Stimulated activated naive CD4-positive, alpha-beta T cell (primary cell): Measurements from ENCODE around the gene CBY1.
A peak's percentile ranks its signal among the peaks of the same experiment; 100 is the strongest.

ENCODE experiments used
- DNase-seq, 6 experiments: peaks; one replicate each; lab custom pipeline; 2025; lab: John Stamatoyannopoulos, UW

CBY1 gene

GRCh38 chr22:38700789-38701628 is 44.6 kb downstream of the CBY1 start, which contains the start of gene JOSD1:
JOSD1 (minus strand) TSS chr22:38700943; CDS start chr22:38699987, 956 bp downstream.
- peak; percentile 95 to 98 (median 97) for DNase-seq

GRCh38 chr22:38704654-38705234 is 48.3 kb downstream of the CBY1 start:
- no peak for DNase-seq

GRCh38 chr22:38705235-38706100 is 49.0 kb downstream of the CBY1 start, which contains the start of gene GTPBP1:
GTPBP1 (plus strand) TSS chr22:38705944; CDS start chr22:38705956, 12 bp downstream.
- DNase-seq: peak; percentile 95 to 100 (median 98)

- peak in 3 of 6 experiments; percentile 33 to 54 (median 47) for DNase-seq
These were observed 49.9 kb downstream of the CBY1 start for GRCh38 chr22:38706101-38706900.

- no peak for DNase-seq
These were observed 50.4 kb downstream of the CBY1 start for GRCh38 chr22:38706901-38707195.

DNA sequence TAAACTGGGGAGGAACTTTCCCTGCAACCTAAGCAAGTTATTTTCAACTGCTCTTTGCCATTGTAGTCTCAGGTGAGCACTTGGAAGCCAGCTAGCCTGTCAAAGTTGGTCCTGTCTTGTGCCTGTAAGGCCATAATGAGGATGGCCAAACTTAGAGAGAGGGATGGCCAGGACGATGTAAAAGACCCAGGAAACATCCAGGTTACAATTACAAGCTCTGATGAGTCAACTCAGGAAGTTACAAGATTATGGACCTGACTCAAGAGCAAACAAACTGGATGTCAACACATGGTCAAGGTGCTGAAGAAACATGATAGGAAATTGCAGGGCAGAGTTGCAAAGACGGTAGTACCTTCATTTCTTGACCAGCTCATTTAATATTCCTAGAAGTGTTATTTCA is 50.9 kb downstream of the CBY1 start:
- no peak for DNase-seq

GRCh38 chr22:38707984-38708383 is 51.5 kb downstream of the CBY1 start:
- DNase-seq: no peak

DNA sequence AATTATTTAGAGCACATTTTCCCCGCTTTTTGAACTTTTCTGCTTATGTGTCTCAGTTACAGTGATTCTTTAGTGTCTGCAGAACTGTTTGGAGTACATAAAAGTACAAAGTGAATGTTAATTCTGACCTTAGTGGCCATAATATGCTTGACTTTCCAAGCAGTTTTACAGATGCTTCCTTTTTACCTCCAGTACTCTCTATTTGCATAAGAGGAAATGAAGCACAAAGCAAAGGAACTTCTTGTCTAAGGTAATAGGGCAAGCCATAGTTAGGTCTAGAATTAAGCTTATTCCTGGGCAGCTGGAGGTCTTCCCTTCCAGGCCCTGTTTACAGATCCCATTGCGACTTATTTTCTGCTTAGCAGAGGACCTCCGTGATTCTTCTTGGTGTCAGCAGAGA is 52.9 kb downstream of the CBY1 start:
- no peak for DNase-seq

DNA sequence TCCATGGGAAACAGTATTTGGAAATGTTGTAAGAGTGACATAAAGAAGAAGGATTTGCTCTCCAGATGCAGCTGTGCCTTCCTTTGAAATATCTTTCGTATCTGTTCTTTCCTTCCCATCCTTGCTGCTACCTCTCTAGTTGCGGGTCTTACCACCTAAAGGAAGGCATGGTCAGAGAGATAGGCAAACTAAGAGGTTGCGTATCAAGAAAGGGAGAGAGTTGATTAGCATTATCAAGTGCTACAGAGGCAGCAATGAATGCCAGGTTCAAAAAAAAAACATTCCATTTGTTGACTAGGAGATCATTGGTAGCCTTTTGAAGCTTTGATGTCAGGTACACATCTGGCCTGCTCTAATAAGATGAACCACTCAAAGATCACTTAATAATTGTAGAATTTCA is 53.9 kb downstream of the CBY1 start:
- DNase-seq: no peak

DNA sequence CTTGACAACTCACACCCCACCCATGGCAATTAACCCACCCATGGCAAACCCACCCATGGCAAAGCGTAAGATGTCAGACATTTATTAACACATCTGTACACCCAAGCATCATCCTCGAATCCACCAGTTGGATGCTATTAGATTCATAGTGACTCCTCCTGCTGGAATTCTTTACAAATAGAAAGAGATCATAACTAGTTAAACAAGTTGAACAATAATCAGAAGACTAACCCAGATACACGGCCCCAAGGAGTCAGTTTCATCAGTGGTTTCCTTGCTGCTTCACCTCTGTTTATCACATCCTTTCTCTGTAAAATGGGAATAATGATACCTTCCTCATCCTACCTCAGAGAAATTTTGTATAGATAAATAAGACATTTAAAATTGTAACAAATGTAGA is 54.4 kb downstream of the CBY1 start:
- no peak for DNase-seq

- no peak for DNase-seq
These were observed 56.2 kb downstream of the CBY1 start for GRCh38 chr22:38712486-38713207.

DNA sequence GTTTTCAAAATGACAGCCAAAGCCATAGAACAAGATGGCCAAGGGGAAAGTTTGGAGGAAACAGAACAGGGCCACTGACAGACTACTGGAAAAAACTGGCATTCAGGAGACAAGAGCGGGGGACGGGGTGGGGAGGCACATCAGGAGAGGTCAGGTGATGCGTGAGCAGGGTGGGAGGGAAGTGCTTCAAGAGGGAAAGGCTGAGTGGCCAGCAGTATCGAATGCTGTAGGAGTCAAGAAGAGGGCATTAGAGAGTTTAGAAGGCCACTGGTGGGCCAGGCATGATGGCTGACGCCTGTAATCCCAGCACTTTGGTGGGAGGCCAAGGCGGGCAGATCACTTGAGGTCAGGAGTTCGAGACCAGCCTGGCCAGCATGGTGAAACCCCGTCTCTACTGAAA is 57.5 kb downstream of the CBY1 start:
- no peak for DNase-seq

- no peak for DNase-seq
These were observed 58.8 kb downstream of the CBY1 start for GRCh38 chr22:38715176-38715764.

- DNase-seq: no peak
These were observed 59.4 kb downstream of the CBY1 start for GRCh38 chr22:38715852-38716251.

DNA sequence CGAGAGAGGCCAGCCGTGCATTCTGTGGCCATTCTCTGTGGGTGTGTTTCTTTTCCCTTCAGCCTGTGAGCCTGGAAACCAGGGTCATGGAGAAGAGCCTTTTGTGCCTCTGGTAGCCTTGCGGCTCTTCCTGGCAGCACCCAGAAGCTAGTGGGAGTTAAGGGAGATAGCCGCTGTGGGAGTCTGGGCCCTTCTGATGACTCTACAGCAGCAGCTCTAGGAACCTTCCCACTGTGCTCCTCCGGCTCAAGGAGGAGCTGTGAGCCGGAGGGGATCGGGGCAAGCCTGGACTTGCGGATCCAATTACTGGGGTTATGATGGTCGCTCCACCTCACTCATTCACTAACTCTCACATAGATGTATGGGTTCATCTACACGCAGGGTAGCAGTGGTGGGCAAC is 59.8 kb downstream of the CBY1 start:
- DNase-seq: no peak

DNA sequence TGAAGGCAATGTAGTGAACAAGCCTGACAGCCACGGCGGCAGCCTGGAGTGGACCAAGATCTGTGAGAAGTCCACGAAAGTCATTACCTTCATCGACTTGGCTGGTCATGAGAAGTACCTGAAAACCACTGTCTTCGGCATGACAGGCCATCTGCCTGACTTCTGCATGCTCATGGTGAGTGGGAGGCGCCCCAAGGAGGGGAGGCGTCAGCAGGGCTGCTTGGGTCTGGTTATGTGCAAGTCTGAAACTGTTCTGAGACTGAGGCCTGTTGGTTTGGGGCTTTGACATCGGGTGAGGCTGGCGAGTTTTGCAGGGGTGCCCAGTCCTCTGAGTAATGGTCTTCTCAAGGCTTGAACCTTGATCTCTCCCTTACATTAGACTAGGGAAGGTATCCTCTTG is 60.4 kb downstream of the CBY1 start:
- DNase-seq: no peak

- no peak for DNase-seq
These were observed 60.8 kb downstream of the CBY1 start for GRCh38 chr22:38717244-38717643.

GRCh38 chr22:38718414-38718813 is 62.0 kb downstream of the CBY1 start:
- DNase-seq: no peak

GRCh38 chr22:38719196-38719595 is 62.8 kb downstream of the CBY1 start:
- DNase-seq: no peak

DNA sequence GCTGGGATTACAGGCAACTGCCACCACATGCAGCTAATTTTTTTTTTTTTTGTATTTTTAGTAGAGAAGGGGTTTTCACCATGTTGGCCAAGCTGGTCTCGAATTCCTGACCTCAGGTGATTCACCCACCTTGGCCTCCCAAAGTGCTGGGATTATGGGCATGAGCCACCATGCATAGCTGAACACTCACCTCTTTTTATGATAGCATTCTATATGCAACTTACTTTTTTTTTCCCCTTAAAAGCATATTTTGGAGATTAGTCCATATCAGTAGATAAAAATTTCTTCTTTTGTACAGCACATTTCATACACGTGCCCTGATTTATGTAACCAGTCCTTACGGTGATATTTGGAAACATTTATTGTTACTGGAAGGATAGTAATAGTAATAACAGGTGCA is 63.9 kb downstream of the CBY1 start:
- no peak for DNase-seq

DNA sequence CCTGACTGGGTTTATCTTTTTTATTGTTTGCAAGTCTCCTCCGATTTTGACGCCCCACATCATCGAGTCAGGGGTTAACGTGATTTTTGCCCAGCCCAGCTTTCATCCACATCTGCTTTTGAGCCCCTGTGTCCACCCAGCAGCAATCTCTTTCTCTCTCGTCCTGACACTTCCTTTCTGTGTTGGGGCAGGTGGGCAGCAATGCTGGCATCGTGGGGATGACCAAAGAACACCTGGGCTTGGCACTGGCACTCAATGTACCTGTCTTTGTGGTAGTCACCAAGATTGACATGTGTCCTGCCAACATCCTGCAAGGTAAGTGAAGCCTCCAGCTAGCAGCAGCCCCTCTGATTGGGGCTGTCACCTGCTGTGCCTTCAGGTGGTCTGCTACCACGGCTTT is 65.1 kb downstream of the CBY1 start:
- DNase-seq: no peak
